CD14-positive monocyte (primary cell): ENCODE measurements around the gene SLC10A7. TPM values are rescaled to one million over a fixed set of nuclear protein-coding genes. Genes with fewer than 3 reads are reported as not detected.

Source experiments
- DNase-seq, 3 donors: peaks; one replicate each; pipeline ENCODE4 v3.0.0-alpha.2; 2011 to 2022
- H2AFZ ChIP-seq: 2 replicates; pipeline ENCODE4 v1.6.0; 2012; ENCODE audit warnings: mild to moderate bottlenecking, low read depth, low read length, inconsistent platforms; ENCODE audit not compliant: insufficient read depth, poor library complexity, severe bottlenecking
- H3K27ac ChIP-seq, 2 donors: 1 replicate in 1 of 2; 2 replicates in 1 of 2; pipeline ENCODE4 v1.5.1; 2012 to 2013; ENCODE audit warnings: low read length in 2 of 2, control low read depth in 1 of 2, inconsistent platforms in 1 of 2, low read depth in 1 of 2, mild to moderate bottlenecking in 1 of 2
- H3K27me3 ChIP-seq, 2 donors: one replicate each; pipeline versions ENCODE4 v1.6.0 to v1.6.1; 2011 to 2013; ENCODE audit warnings: low read length in 2 of 2; ENCODE audit not compliant: control insufficient read depth in 2 of 2, insufficient read depth in 2 of 2
- H3K36me3 ChIP-seq, 2 donors: replicated peaks in 1 of 2; 1 replicate in 1 of 2; 2 replicates in 1 of 2; pipeline versions ENCODE4 v1.5.1 to v1.6.1; 2012 to 2013; ENCODE audit warnings: low read length in 2 of 2, control low read depth in 1 of 2, inconsistent platforms in 1 of 2, mild to moderate bottlenecking in 1 of 2; ENCODE audit not compliant: insufficient read depth in 2 of 2, control insufficient read depth in 1 of 2
- H3K4me1 ChIP-seq, 2 donors: 1 replicate in 1 of 2; 2 replicates in 1 of 2; pipeline versions ENCODE4 v1.5.1 to v1.6.1; 2012 to 2013; ENCODE audit warnings: low read length in 2 of 2, control low read depth in 1 of 2, inconsistent platforms in 1 of 2, mild to moderate bottlenecking in 1 of 2, moderate library complexity in 1 of 2; ENCODE audit not compliant: insufficient read depth in 2 of 2, control insufficient read depth in 1 of 2
- H3K4me2 ChIP-seq: replicated peaks from 2 replicates; pipeline ENCODE3; 2012; ENCODE audit warnings: low read length, moderate library complexity, mild to moderate bottlenecking; ENCODE audit not compliant: poor library complexity, severe bottlenecking; ENCODE audit errors: extremely low read depth
- H3K4me3 ChIP-seq, 3 experiments: fragments of 200-600 bp in 1 of 3; sonication (generic) in 1 of 3; replicated peaks in 1 of 3; 1 replicate in 2 of 3; 2 replicates in 1 of 3; pipeline ENCODE4 v1.5.1; 2011 to 2013; ENCODE audit warnings: low read length in 3 of 3, mild to moderate bottlenecking in 3 of 3, control low read depth in 2 of 3, low read depth in 2 of 3, inconsistent platforms in 1 of 3, moderate library complexity in 1 of 3
- H3K79me2 ChIP-seq: 2 replicates; pipeline ENCODE4 v1.6.0; 2012; ENCODE audit warnings: mild to moderate bottlenecking, control low read depth, inconsistent platforms, low read length, moderate library complexity; ENCODE audit not compliant: insufficient read depth
- H3K9ac ChIP-seq: 2 replicates; pipeline ENCODE4 v1.6.0; 2017; ENCODE audit warnings: low read length, mild to moderate bottlenecking; ENCODE audit not compliant: insufficient read depth, poor library complexity, severe bottlenecking
- H3K9me3 ChIP-seq, 2 donors: replicated peaks in 1 of 2; 1 replicate in 1 of 2; 2 replicates in 1 of 2; pipeline versions ENCODE4 v1.5.1 to v1.6.1; 2012 to 2013; ENCODE audit warnings: low read length in 2 of 2, control low read depth in 1 of 2; ENCODE audit not compliant: control insufficient read depth in 1 of 2, insufficient read depth in 1 of 2
- H4K20me1 ChIP-seq: 2 replicates; pipeline ENCODE4 v1.6.0; 2012; ENCODE audit warnings: mild to moderate bottlenecking, low read length, control low read depth, moderate library complexity; ENCODE audit not compliant: insufficient read depth
- H3K27ac Mint-ChIP-seq, 7 donors: one replicate each; pipeline ENCODE4 v1.8.0; 2020; ENCODE audit warnings: mild to moderate bottlenecking in 7 of 7, mixed read lengths in 7 of 7, moderate library complexity in 6 of 7, inconsistent platforms in 2 of 7
- H3K27me3 Mint-ChIP-seq, 3 donors: one replicate each; pipeline ENCODE4 v1.8.0; 2021 to 2022; ENCODE audit warnings: low read depth in 3 of 3, mild to moderate bottlenecking in 3 of 3, mixed read lengths in 3 of 3, moderate library complexity in 3 of 3, inconsistent platforms in 1 of 3
- H3K36me3 Mint-ChIP-seq, 2 donors: one replicate each; pipeline ENCODE4 v1.8.0; 2020; ENCODE audit warnings: mixed read lengths in 2 of 2, inconsistent platforms in 1 of 2, mild to moderate bottlenecking in 1 of 2
- H3K4me1 Mint-ChIP-seq: one replicate; pipeline ENCODE4 v1.8.0; 2020; ENCODE audit warnings: mild to moderate bottlenecking, mixed read lengths
- H3K4me3 Mint-ChIP-seq, 2 donors: one replicate each; pipeline ENCODE4 v1.8.0; 2020; ENCODE audit warnings: mild to moderate bottlenecking in 2 of 2, mixed read lengths in 2 of 2, moderate library complexity in 1 of 2
- H3K9me3 Mint-ChIP-seq, 7 donors: one replicate each; pipeline ENCODE4 v1.8.0; 2020 to 2022; ENCODE audit warnings: mixed read lengths in 7 of 7, mild to moderate bottlenecking in 6 of 7, moderate library complexity in 6 of 7, inconsistent platforms in 2 of 7
- CTCF ChIP-seq: fragments of 200-600 bp; IDR thresholded peaks from one replicate; pipeline ENCODE4 v1.8.0; 2022; ENCODE audit warnings: antibody characterized with exemption, mild to moderate bottlenecking
- WGBS: methylation state at CpG from one replicate; pipeline ENCODE4 v1.1.5; 2013; ENCODE audit warnings: missing lambda C conversion rate; ENCODE audit not compliant: insufficient coverage; 5-methylcytosine and 5-hydroxymethylcytosine counted together
- intact Hi-C, 2 donors: fragments of 100-400 bp; cut with micrococcal nuclease; formaldehyde crosslinking; loops; one replicate each; pipeline versions ENCODE4 v1.15.0 to v1.15.1; 2023
- polyA plus RNA-seq, 3 donors: library from polyadenylated mRNA; depleted of rRNA in 1 of 3; unstranded in 2 of 3; stranded (reverse) in 1 of 3; fragments of 300-500 nt in 2 of 3; fragments of >200 nt in 1 of 3; fragmentation: Illumina TruSeq in 2 of 3; gene quantifications; 1 replicate in 2 of 3; 2 replicates in 1 of 3; pipeline ENCODE4 v1.2.3, GENCODE V29; 2012 to 2021

The SLC10A7 gene
- polyA plus RNA-seq, 3 donors, result 6.6 to 8.3 (median 6.8) TPM

GRCh38 chr4:146211440-146211839 lies 310.3 kb downstream of the SLC10A7 start:
- H3K36me3 ChIP-seq, result no peaks in the 10 kb centered on the region
- no peaks in the 10 kb centered on the region for H3K9me3 ChIP-seq
- peaks cover 0 to 2% (median 0%) of the 10 kb centered on the region in 7 donors for H3K9me3 Mint-ChIP-seq
- H4K20me1 ChIP-seq, result no peaks in the 10 kb centered on the region
- no peak for TF ChIP-seq CTCF
- no peak overlapping the region for H3K9ac ChIP-seq
- H3K4me3 ChIP-seq, result no peak overlapping the region
- no peak overlapping the region for H2AFZ ChIP-seq
- no peak overlapping the region for H3K27ac ChIP-seq
- no peak for DNase-seq
- H3K27me3 ChIP-seq, result no peaks in the 10 kb centered on the region
- no peaks in the 10 kb centered on the region for H3K4me1 Mint-ChIP-seq
- intact Hi-C loops, result no loop called here
- no peak overlapping the region for H3K4me3 Mint-ChIP-seq
- WGBS, result 84% methylated on average over 3 of the region's 7 CpGs
- H3K36me3 Mint-ChIP-seq, result no peaks in the 10 kb centered on the region
- H3K4me1 ChIP-seq, result no peaks in the 10 kb centered on the region
- peaks cover 2 to 14% (median 8%) of the 10 kb centered on the region in 3 donors for H3K27me3 Mint-ChIP-seq
- H3K27ac Mint-ChIP-seq, result peak overlapping the region in 1 of 7 donors; percentile 34
- no peaks in the 10 kb centered on the region for H3K79me2 ChIP-seq
- no peak overlapping the region for H3K4me2 ChIP-seq

GRCh38 chr4:146210890-146211289 lies 310.9 kb downstream of the SLC10A7 start:
- Mint-ChIP-seq H3K36me3 (no peaks in the 10 kb centered on the region), H3K4me1 (no peaks in the 10 kb centered on the region), H3K9me3 (peaks cover 0 to 2% (median 0%) of the 10 kb centered on the region in 7 donors), H3K27ac (no peak overlapping the region), H3K27me3 (peaks cover 2 to 16% (median 8%) of the 10 kb centered on the region in 3 donors), H3K4me3 (no peak overlapping the region)
- Histone ChIP-seq H3K27ac (no peak overlapping the region), H3K4me3 (no peak overlapping the region), H3K36me3 (no peaks in the 10 kb centered on the region), H3K9ac (no peak overlapping the region), H3K9me3 (no peaks in the 10 kb centered on the region), H3K27me3 (no peaks in the 10 kb centered on the region), H3K4me2 (no peak overlapping the region), H4K20me1 (no peaks in the 10 kb centered on the region), H2AFZ (no peak overlapping the region), H3K4me1 (no peaks in the 10 kb centered on the region), H3K79me2 (no peaks in the 10 kb centered on the region)
- no peak for TF ChIP-seq CTCF
- intact Hi-C loops, result no loop called here
- WGBS, result no CpG with 5 or more reads among the region's 2 CpGs
- DNase-seq, result no peak
